HG03520 (cell line): Measurements from ENCODE around the gene CEP78.
"Not testable (repeated sequence)": the region's sequence is repeated elsewhere in the genome, so short reads cannot be mapped to it uniquely, and the experiment has no call there.

ENCODE experiments used
- ATAC-seq: cut with Tn5 transposase; IDR thresholded peaks from one replicate; pipeline ENCODE4 v1.9.1; 2021; ENCODE audit warnings: mild to moderate bottlenecking, moderate library complexity; ENCODE audit not compliant: unreplicated experiment

Gene CEP78

GRCh38 chr9:78235256-78235761 lies 566 bp upstream of the CEP78 start:
- no peak for ATAC-seq

- no peak for ATAC-seq
Observed at GRCh38 chr9:78236551-78236910, 656 bp downstream of the CEP78 start.

GRCh38 chr9:78238046-78239038 lies 2.5 kb downstream of the CEP78 start:
- ATAC-seq: no peak

- no peak for ATAC-seq
Observed at GRCh38 chr9:78239506-78239905, 3.6 kb downstream of the CEP78 start.

- no peak for ATAC-seq
Observed at GRCh38 chr9:78242041-78242440, 6.2 kb downstream of the CEP78 start.

GRCh38 chr9:78243130-78243529 lies 7.3 kb downstream of the CEP78 start:
- no peak for ATAC-seq

GRCh38 chr9:78245401-78245800 lies 9.5 kb downstream of the CEP78 start:
- ATAC-seq: no peak

GRCh38 chr9:78248635-78249034 lies 12.8 kb downstream of the CEP78 start:
- ATAC-seq: no peak

- no peak for ATAC-seq
Observed at GRCh38 chr9:78249542-78249941, 13.7 kb downstream of the CEP78 start.

GRCh38 chr9:78252616-78253015 lies 16.7 kb downstream of the CEP78 start:
- no peak for ATAC-seq

- ATAC-seq: no peak
Observed at GRCh38 chr9:78253285-78253684, 17.4 kb downstream of the CEP78 start.

- ATAC-seq: no peak
Observed at GRCh38 chr9:78261403-78262001, 25.6 kb downstream of the CEP78 start.

- no peak for ATAC-seq
Observed at GRCh38 chr9:78262655-78263054, 26.8 kb downstream of the CEP78 start.

- no peak for ATAC-seq
Observed at GRCh38 chr9:78267889-78268288, 32.0 kb downstream of the CEP78 start.

GRCh38 chr9:78269784-78270183 lies 33.9 kb downstream of the CEP78 start:
- ATAC-seq: no peak

GRCh38 chr9:78272307-78272706 lies 36.4 kb downstream of the CEP78 start:
- ATAC-seq: no peak

- no peak for ATAC-seq
Observed at GRCh38 chr9:78273761-78274160, 37.9 kb downstream of the CEP78 start.

- no peak for ATAC-seq
Observed at GRCh38 chr9:78278177-78278777, 42.4 kb downstream of the CEP78 start.

GRCh38 chr9:78278801-78279200 lies 42.9 kb downstream of the CEP78 start:
- no peak for ATAC-seq

- no peak for ATAC-seq
Observed at GRCh38 chr9:78280982-78281668, 45.2 kb downstream of the CEP78 start.

GRCh38 chr9:78284181-78284580 lies 48.3 kb downstream of the CEP78 start:
- ATAC-seq: not testable (repeated sequence)
